NOMO-1 treated with dmso at 0.1 percent for 144 hours (cell line): Measurements from ENCODE around the gene ZNF416.

Experiments used
- DNase-seq: peaks from one replicate; lab custom pipeline; 2025; ENCODE audit not compliant: unreplicated experiment; lab: John Stamatoyannopoulos, UW

ZNF416 gene

GRCh38 chr19:57578487-57579205 lies at the start of gene ZNF416:
ZNF416 (minus strand) TSS chr19:57578911; CDS start chr19:57578704, 207 bp downstream.
- peak; percentile 96 for DNase-seq

- no peak for DNase-seq
These were observed 44.4 kb upstream of the ZNF416 start for GRCh38 chr19:57623091-57623490.

DNA sequence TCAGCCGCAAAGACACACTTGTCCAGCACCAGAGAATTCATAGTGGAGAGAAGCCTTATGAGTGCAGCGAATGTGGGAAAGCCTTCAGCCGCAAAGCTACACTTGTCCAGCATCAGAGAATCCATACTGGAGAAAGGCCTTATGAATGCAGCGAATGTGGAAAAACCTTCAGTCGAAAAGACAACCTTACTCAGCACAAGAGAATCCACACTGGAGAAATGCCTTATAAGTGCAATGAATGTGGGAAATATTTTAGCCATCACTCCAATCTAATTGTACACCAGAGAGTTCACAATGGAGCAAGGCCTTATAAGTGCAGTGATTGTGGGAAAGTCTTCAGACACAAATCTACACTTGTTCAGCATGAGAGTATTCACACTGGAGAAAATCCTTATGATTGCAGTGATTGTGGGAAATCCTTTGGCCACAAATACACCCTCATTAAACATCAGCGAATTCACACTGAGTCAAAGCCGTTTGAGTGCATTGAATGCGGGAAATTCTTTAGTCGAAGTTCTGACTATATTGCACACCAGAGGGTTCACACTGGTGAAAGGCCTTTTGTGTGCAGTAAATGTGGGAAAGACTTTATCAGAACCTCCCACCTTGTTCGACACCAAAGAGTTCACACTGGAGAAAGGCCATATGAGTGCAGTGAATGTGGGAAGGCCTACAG lies 42.1 kb upstream of the ZNF416 start:
- no peak for DNase-seq

DNA sequence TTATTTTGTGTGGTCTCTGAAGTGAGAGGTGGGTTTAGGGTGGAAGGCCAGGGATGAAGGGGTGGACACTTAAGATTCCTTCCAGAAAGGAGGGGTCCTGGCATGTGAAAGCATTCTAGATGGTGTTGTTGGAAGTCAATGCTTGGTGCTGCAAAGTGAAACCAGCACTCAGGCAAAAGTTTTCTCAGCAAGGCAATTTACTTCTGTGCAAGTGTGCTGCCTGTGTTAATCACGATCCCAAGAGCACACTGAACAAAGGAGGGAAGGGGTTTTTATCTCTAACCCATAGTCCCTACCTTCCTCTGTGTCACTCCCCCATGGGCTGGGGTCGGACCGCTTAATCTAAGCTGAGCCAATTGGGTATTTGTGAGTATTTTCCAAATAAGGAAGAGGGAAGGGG lies 36.6 kb upstream of the ZNF416 start:
- no peak for DNase-seq

DNA sequence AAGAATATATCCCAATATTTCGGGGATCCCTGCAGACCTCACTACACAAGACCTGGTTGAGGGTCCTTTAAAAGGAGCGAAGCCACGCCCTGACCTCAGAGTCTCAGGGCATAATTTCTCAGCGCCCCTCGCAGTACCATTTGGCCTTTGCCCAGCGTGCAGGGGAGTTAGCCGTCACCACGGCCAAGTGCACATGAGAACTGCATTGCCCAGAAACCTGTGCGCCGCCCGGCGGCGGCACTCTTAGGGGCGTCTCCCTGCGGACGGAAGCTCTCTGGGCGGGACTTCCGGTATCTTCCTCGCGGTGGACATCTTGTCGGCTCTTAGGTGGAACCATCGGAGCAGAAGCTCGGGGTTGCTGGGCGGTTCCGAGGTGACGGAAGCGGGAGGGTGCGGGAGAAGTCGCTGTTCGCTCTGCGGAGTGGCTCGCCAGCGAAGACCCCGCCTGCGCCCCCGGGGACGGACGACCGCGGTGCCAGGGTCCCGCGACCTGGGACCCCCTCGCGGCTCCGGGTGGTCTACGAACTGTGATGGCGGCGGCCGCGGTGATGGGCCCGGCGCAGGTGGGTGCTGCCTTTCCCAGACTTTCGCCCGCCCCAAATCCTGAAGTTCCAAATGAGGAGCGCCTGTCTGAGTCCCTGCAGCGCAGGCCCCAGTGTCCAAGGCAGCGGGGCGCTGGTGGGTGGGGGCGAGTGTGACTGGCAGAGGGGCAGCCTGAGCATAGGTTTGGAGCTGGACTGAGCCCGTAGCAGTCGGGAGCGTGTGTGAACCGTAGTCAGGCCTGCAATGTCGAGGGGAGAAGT lies 35.4 kb upstream of the ZNF416 start, which contains the start of gene ZNF134:
ZNF134 (plus strand) TSS at position 302 of the 803 bp plus-strand sequence. CDS start 5,227 bp downstream, outside the sequence.
- DNase-seq = peak; percentile 78

DNA sequence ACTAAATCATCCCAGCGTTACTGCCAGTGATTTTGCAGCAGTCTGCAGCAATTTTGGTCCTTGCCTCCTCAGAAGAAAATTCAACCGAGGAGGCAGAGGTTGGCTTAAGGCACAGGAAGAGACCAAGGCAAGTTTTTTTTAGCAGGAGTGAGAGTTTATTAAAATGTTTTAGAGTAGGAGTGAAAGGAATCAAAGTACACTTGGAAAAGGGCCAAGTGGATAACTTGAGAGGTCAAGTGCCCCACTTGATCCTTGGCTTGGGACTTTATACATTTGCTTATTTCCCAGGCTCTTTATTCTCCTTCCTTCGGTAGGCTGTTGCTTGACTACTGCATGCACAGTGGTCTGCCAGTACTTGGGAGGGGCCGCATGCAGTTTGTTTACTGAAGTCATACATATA lies 32.4 kb upstream of the ZNF416 start:
- no peak for DNase-seq

DNA sequence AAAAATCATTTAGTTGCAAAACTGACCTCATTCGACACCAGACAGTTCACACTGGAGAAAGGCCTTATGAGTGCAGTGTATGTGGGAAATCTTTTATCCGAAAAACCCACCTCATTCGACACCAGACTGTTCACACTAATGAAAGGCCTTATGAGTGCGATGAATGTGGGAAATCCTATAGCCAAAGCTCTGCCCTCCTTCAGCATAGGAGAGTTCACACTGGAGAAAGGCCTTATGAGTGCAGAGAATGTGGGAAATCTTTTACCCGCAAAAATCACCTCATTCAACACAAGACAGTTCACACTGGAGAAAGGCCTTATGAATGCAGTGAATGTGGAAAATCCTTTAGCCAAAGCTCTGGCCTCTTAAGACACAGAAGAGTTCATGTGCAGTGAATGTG lies 28.2 kb upstream of the ZNF416 start:
- DNase-seq = no peak

DNA sequence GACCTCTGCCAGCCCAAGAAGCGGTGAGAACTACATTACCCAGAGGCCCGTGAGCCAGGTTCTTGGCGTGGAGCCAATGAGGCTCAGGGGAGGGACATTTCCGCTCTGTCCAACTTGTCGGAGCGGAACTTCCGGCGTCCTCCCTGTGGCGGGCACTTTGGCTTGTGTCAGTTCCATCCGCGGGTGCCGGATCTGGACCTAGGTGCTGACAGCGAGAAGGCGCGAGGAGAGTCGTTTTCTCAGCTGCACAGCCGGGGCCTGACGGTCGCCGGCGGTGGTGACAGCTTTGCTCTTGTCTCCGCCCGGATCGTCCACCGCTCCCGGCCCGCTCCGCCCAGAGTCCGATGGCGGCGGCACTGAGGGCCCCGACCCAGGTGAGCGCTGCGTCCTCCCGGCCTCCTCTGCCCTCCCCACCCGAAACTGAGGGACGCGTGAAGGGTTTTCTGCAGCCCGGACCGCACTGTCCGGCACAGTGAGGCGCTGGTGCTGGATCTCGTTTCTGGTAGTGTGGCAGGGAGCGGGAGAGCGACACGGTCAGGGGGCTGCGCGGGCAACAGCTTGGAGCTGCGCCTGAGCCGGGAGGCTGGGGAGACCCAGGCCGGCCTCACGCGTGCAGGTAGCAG lies 21.2 kb upstream of the ZNF416 start, which contains the start of gene ZNF530:
ZNF530 (plus strand) TSS at position 125 of the 623 bp plus-strand sequence. CDS start 4,461 bp downstream, outside the sequence.
- DNase-seq = peak; percentile 76

DNA sequence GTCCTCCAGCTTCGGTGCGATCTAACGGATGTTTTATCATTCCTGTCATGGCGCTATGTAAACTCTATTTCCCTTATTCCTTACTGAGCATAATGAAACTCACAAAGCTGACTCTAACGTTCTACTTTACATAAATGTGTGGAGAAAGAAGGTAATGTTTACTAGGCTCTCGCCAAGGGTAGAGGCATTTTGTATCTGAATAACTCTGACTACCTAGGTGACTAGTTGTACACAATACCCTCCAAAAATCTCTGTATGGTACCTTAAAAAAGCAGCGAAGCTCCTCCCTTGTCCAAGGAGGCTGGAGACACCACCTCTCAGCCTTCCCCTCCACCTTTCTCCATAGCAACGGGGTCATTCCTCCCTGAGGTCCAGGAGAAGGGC lies 20.7 kb upstream of the ZNF416 start:
- no peak for DNase-seq

GRCh38 chr19:57587529-57587928 lies 8.8 kb upstream of the ZNF416 start:
- DNase-seq = no peak

DNA sequence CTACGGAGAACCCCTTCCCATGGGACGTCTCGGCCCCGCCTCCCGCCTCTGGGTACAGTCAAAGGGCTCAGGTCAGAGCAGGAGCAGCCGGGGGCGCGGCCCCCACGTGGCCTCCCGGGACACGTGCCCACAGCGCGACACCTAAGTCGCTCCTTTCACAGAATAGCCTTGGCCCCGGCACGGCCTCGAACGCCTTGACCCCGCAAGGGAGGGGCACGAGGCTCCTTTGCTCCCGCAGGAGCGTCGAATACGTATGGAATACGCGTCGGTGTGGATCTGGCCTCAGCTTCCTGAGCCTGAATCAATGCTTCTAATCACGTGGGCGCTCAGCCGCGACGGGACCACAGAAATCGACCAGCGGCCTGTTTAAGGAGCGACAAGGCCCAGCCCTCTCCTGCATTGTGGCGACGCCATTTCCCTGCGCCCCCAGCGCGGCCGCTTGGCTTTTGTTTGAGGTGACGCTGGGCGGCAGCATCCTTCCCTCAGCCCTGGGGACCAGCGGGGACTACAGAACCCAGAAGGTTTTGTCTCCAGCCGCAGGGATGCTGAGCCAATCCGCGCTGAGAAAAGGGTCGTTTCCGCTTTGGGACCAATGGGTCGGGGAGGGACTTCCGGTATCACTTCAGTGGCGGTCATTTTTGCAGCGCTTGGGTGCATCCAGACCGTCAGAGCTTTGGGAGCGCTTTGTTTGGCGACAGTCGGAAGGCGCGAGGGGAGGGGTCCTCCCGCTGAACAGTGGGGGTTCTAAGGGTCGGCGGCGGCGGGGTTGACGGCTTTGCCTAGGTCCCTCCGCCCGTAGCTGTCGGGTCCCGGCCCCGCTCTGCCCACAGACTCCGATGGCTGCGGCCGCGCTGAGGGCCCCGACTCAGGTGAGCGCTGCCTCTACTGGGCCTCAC lies 5.1 kb upstream of the ZNF416 start, which contains the start of gene ZIK1:
ZIK1 (plus strand) TSS at position 625 of the 896 bp plus-strand sequence; CDS start at position 837, 212 bp downstream.
- no peak for DNase-seq

GRCh38 chr19:57583104-57583520 lies 4.4 kb upstream of the ZNF416 start:
- DNase-seq = no peak

DNA sequence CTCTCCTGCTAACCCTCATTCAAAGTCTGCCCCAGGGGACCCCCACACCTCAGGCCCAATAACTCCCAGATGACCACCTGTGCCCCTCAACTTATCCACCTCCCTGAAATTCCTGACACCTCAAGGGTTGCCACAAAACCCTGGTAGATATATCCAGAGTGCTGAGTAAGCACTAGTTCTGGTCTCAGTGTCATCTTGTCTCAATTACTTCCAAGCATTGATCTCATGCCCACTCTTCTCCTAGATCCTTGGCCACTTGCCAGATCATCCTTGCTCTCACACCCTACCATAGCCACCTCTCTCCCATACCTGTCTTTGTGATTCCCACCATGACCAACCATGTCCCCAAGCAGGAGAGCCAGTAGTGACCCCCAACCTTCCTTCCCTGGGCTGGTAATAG lies 2.0 kb downstream of the ZNF416 start:
- no peak for DNase-seq

GRCh38 chr19:57572415-57572947 lies 6.2 kb downstream of the ZNF416 start:
- DNase-seq = no peak

GRCh38 chr19:57570707-57571106 lies 8.0 kb downstream of the ZNF416 start:
- DNase-seq = no peak

DNA sequence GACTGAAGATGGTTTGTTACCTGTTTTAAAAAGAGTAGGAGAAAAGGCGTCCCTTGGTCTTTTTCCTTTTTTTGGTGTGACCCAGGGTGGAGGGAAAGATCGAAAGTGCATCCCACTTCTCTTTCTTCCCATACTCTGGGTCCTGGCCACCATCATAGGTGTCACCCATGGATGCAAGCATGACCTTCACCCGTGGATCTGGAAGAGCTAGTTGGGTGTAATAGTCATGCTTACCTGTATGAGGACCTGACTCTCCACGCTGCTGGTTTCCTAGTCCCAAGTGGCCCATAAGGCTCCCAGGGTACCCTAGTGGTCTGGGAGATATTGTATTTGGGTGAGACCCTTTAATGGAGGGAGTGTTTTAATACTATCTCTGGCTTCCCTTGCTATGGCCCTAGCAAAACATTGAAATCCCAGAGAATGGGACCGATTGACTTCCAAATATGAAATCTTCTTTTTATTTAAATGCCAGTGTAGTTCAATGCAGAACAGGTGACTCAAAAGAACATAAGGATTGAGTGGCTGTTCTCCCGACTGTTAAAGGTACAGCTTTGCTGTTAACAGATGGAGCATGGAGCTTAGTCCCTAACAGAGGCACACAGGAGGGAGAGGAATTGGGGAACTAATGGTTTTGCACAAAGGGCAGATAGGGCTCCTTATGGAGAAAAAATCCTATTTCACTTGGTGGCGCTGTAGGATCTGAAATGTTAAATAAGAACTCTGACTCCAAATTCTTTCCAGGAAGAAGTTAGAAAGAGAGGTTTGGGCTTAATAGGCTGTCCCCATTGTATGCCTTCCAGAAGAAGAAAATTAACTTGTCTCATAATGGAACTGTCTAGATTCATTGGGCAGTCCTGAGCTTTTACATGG lies 12.1 kb downstream of the ZNF416 start:
- DNase-seq = no peak

GRCh38 chr19:57563547-57563946 lies 15.2 kb downstream of the ZNF416 start:
- DNase-seq = no peak

GRCh38 chr19:57560049-57560491 lies 18.6 kb downstream of the ZNF416 start:
- no peak for DNase-seq
